GM12892 (cell line): ENCODE results near the gene CPNE4.

ENCODE experiments used
- DNase-seq: peaks from one replicate; pipeline ENCODE4 v3.0.0; 2011; ENCODE audit not compliant: insufficient read length
- FAIRE-seq: peaks from 2 replicates; lab custom pipeline; 2011; peaks lifted over from hg19 to GRCh38; lab: Jason Lieb, UNC
- POLR2A ChIP-seq: IDR thresholded peaks from 2 replicates; pipeline ENCODE4 v1.6.1; 2011; ENCODE audit warnings: low read depth, low read length, control low read depth
- POLR2AphosphoS5 ChIP-seq: IDR thresholded peaks from 2 replicates; pipeline ENCODE4 v1.6.1; 2011; ENCODE audit warnings: low read depth, low read length, control low read depth
- TAF1 ChIP-seq: IDR thresholded peaks from 2 replicates; pipeline ENCODE4 v1.6.1; 2011; ENCODE audit warnings: low read depth, mild to moderate bottlenecking, control low read depth, low read length, borderline replicate concordance

Gene CPNE4

DNA sequence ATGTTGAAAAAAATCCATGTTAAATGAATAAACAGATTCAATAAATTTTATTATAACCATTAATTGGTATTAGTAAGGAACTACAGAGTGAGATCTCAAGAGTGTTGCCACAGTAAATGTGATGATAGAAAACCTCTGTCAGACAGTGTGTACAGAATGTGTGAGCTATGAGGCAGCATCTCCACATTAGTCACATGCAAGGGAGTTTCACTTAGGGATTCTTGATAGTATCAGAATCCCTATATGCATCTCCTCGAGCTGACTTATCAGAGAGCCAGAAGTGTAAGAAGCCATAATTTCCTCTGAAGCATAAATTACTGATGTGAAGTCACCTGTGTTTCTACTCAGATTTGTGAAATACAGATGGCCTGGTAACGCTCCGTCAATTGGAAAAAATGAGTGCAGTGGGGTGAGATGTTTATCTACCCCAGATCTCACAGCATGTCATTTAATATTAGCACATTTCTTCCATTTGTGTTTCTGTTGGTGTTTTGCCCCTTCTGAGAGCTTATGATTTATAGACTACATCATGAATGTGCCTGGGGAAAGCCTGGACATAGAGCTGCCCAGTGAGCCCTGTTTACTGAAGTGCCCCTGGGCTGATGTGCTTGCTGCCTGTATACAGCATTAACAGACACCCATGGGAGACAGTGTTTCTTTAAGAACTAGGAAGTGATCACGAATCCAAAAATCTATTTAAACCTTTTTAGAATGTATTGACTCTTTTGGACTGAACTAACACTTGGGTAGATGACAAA lies 262.4 kb downstream of the CPNE4 start:
- TF ChIP-seq POLR2A (no peak), POLR2AphosphoS5 (no peak), TAF1 (no peak)
- DNase-seq (no peak), FAIRE-seq (no peak)

DNA sequence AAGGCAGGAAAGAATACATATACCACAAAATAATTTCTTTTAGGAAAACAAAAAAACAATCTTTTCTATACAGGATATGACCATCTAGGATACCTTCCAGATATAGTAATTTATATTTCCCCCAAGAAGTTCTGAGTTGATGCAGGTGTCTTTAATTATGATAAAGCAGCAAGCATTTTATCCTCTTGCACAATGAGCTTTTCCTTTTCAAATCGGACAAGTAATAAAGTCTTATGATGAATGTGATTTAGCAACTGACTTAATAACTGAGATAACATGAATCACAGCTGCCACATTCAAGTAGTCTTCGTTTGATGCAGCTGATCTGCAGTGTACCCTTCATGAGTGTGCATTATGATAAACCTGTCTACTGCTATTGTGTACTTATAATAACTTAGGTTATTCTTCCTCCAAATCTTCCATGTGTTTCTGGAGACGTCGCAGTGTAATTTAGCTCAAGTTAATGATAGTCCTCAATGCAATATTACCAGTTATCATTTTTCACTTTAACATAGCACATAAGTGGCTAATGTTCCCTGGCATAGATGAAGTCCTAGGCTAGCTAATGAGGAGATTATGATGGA lies 271.7 kb downstream of the CPNE4 start:
- FAIRE-seq (no peak), DNase-seq (no peak)
- no peak for TF ChIP-seq POLR2A
- TF ChIP-seq POLR2AphosphoS5, result no peak
- TF ChIP-seq TAF1, result no peak

DNA sequence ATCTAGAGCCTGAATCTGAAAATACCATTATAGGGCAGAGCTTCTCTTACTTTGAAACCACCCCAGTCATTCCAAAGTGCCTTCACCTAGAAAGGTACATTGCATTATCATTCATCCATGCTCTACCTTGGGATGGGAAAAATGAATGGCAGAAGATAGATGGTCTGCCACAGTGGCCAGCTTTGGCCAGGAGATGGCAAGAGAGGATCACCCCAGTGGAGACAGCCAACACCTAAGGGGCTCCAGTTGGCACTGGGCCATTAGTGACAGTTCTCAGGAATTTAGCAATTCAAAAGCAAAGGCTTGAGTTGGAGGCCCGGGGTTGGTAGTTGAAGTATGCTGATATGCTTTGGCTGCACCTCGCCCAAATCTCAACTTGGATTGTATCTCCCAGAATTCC lies 278.4 kb downstream of the CPNE4 start:
- no peak for TF ChIP-seq TAF1
- TF ChIP-seq POLR2AphosphoS5, result no peak
- TF ChIP-seq POLR2A, result no peak
- no peak for DNase-seq
- no peak for FAIRE-seq

- no peak for TF ChIP-seq TAF1
- DNase-seq (no peak), FAIRE-seq (no peak)
These were observed 279.4 kb downstream of the CPNE4 start for GRCh38 chr3:131755380-131755779.

GRCh38 chr3:131750256-131750655 lies 284.6 kb downstream of the CPNE4 start:
- no peak for TF ChIP-seq POLR2AphosphoS5
- no peak for TF ChIP-seq TAF1
- TF ChIP-seq POLR2A, result no peak
- no peak for FAIRE-seq
- no peak for DNase-seq

- FAIRE-seq (no peak), DNase-seq (no peak)
- no peak for TF ChIP-seq TAF1
- TF ChIP-seq POLR2A, result no peak
- no peak for TF ChIP-seq POLR2AphosphoS5
These were observed 285.0 kb downstream of the CPNE4 start for GRCh38 chr3:131749826-131750225.

- DNase-seq (no peak), FAIRE-seq (no peak)
- TF ChIP-seq TAF1 (no peak), POLR2A (no peak), POLR2AphosphoS5 (no peak)
These were observed 287.3 kb downstream of the CPNE4 start for GRCh38 chr3:131747466-131747865.

GRCh38 chr3:131744765-131745164 lies 290.0 kb downstream of the CPNE4 start:
- FAIRE-seq (no peak), DNase-seq (no peak)
- TF ChIP-seq POLR2A (no peak), TAF1 (no peak), POLR2AphosphoS5 (no peak)

GRCh38 chr3:131743126-131743525 lies 291.7 kb downstream of the CPNE4 start:
- DNase-seq (no peak), FAIRE-seq (no peak)
- TF ChIP-seq TAF1, result no peak
- no peak for TF ChIP-seq POLR2AphosphoS5
- no peak for TF ChIP-seq POLR2A

GRCh38 chr3:131739211-131739610 lies 295.6 kb downstream of the CPNE4 start:
- TF ChIP-seq POLR2A (no peak), POLR2AphosphoS5 (no peak), TAF1 (no peak)
- no peak for DNase-seq
- peak; percentile 53 for FAIRE-seq

GRCh38 chr3:131738095-131738494 lies 296.7 kb downstream of the CPNE4 start:
- DNase-seq (no peak), FAIRE-seq (no peak)
- TF ChIP-seq POLR2AphosphoS5, result no peak
- TF ChIP-seq POLR2A, result no peak
- TF ChIP-seq TAF1, result no peak

DNA sequence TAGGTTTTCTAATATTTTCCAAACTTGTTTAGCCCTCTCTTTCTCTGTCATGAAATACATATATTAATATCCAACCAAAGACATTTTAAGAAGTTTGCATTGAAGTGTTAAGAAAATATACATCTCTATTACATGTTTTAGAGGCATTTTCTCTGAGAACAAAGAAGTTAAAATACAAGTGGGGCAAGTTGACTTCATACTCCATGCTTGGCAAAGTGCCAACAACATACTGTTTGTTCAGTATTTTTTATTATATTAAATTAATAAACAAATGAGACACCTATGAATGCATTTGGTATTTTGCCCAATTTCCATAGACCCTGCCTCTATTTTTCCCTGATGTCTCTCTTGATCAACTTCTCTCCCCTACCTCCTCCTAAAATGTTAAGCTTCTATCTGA lies 299.3 kb downstream of the CPNE4 start:
- DNase-seq (no peak), FAIRE-seq (no peak)
- TF ChIP-seq POLR2AphosphoS5 (no peak), TAF1 (no peak), POLR2A (no peak)

GRCh38 chr3:131735116-131735515 lies 299.7 kb downstream of the CPNE4 start:
- no peak for DNase-seq

More at GRCh38 chr3:131735116-131735515, 299.7 kb downstream of the CPNE4 start:
- TF ChIP-seq TAF1 (no peak), POLR2A (no peak), POLR2AphosphoS5 (no peak)
- FAIRE-seq, result no peak
